ENCODE data around the gene SPTLC2.

DNA sequence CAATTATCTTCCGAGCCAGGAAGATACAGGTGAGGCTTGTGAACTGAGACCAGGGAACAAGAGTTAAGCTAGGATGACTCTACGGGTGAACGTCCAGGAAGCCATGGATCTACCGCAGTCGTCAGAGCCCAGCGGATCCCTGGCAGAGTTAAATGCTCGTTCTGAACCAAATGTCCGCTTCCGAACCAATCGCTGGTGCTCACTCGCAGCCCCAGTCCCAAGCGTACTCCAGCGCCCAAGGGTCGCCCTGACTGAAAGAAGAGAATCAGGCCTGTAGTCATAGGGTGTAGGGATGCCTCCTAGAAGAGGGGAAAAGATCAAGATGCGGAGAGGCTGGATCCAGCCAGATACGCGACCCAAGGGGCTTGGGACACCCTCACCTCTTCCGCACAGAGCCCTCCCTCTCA lies 159.3 kb downstream of the SPTLC2 start:
- no peak for TF ChIP-seq NONO (IDR thresholded peaks at IDR 0.05)
- no peak for TF ChIP-seq NONO (CRISPR knock-in tag; conservative IDR thresholded peaks at IDR 0.05)
- no peak for TF ChIP-seq HMG20A (CRISPR knock-in tag; IDR thresholded peaks at IDR 0.05; ENCODE audit: borderline replicate concordance)
- peak; percentile 70 to 95 for TF ChIP-seq POLR2A (IDR thresholded peaks at IDR 0.05; ENCODE audit: insufficient read depth in 1 of 2, low read depth in 2 of 2, low read length in 2 of 2)
- TF ChIP-seq MAF1 (CRISPR knock-in tag; IDR thresholded peaks at IDR 0.05; ENCODE audit: borderline replicate concordance): no peak
- no peak for TF ChIP-seq JUND (CRISPR knock-in tag; IDR thresholded peaks at IDR 0.05)
- TF ChIP-seq, protein P1, sequence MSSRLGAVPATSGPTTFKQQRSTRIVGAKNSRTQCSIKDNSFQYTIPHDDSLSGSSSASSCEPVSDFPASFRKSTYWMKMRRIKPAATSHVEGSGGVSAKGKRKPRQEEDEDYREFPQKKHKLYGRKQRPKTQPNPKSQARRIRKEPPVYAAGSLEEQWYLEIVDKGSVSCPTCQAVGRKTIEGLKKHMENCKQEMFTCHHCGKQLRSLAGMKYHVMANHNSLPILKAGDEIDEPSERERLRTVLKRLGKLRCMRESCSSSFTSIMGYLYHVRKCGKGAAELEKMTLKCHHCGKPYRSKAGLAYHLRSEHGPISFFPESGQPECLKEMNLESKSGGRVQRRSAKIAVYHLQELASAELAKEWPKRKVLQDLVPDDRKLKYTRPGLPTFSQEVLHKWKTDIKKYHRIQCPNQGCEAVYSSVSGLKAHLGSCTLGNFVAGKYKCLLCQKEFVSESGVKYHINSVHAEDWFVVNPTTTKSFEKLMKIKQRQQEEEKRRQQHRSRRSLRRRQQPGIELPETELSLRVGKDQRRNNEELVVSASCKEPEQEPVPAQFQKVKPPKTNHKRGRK (CRISPR knock-in tag; IDR thresholded peaks at IDR 0.05): no peak
- TF ChIP-seq, protein P2, sequence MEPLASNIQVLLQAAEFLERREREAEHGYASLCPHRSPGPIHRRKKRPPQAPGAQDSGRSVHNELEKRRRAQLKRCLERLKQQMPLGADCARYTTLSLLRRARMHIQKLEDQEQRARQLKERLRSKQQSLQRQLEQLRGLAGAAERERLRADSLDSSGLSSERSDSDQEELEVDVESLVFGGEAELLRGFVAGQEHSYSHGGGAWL (CRISPR knock-in tag; IDR thresholded peaks at IDR 0.05): no peak
- no peak for TF ChIP-seq SIN3B (IDR thresholded peaks at IDR 0.05; ENCODE audit: low read length)
- no peak for TF ChIP-seq ZNF720 (CRISPR knock-in tag; IDR thresholded peaks at IDR 0.05)
- TF ChIP-seq ZNF138 (CRISPR knock-in tag; IDR thresholded peaks at IDR 0.05; ENCODE audit: low read depth): no peak
- no peak for TF ChIP-seq ETV5 (CRISPR knock-in tag; IDR thresholded peaks at IDR 0.05; ENCODE audit: borderline replicate concordance)
- peak; percentile 82; the same call in 1 of the 2 replicates for TF ChIP-seq ZSCAN31 (CRISPR knock-in tag; IDR thresholded peaks at IDR 0.05; ENCODE audit: low read depth)
- no peak; the same call in 1 of the 2 replicates for TF ChIP-seq SMC3 (IDR thresholded peaks at IDR 0.05; ENCODE audit: low read length)
